Measurements from ENCODE around the gene TAF1C. TPM values are rescaled to one million over a fixed set of nuclear protein-coding genes. Genes with fewer than 3 reads are reported as not detected.

TAF1C gene
- total RNA-seq, 2 donors from 2014 or later = 43.7 to 75.9 TPM

- Histone ChIP-seq H3K27ac (no peak overlapping the region), H3K27me3 (replicated peaks; ENCODE audit: insufficient read depth) (peaks cover 6% of the 10 kb centered on the region), H3K36me3 (no peaks in the 10 kb centered on the region), H3K4me1 (ENCODE audit: control insufficient read depth in 1 of 2, low read depth in 2 of 2) (no peaks in the 10 kb centered on the region), H3K9me3 (no peaks in the 10 kb centered on the region), H3K4me3 (no peak overlapping the region)
- TF ChIP-seq, protein P1, sequence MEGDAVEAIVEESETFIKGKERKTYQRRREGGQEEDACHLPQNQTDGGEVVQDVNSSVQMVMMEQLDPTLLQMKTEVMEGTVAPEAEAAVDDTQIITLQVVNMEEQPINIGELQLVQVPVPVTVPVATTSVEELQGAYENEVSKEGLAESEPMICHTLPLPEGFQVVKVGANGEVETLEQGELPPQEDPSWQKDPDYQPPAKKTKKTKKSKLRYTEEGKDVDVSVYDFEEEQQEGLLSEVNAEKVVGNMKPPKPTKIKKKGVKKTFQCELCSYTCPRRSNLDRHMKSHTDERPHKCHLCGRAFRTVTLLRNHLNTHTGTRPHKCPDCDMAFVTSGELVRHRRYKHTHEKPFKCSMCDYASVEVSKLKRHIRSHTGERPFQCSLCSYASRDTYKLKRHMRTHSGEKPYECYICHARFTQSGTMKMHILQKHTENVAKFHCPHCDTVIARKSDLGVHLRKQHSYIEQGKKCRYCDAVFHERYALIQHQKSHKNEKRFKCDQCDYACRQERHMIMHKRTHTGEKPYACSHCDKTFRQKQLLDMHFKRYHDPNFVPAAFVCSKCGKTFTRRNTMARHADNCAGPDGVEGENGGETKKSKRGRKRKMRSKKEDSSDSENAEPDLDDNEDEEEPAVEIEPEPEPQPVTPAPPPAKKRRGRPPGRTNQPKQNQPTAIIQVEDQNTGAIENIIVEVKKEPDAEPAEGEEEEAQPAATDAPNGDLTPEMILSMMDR (IDR thresholded peaks at IDR 0.05) = no peak
- DNase-seq (ENCODE audit: low spot score) (no peak), ATAC-seq (ENCODE audit: insufficient number of reproducible peaks, low FRiP score, low read depth) (no peak)
Observed at GRCh38 chr16:84155771-84156170, 31.1 kb downstream of the TAF1C start.

GRCh38 chr16:84155226-84155625, 31.6 kb downstream of the TAF1C start:
- H3K4me3 ChIP-seq = no peak overlapping the region
- no peak overlapping the region for H3K27ac ChIP-seq
- ATAC-seq (ENCODE audit: insufficient number of reproducible peaks, low FRiP score, low read depth) = no peak

GRCh38 chr16:84153660-84154214, 33.1 kb downstream of the TAF1C start:
- no peak for ATAC-seq (ENCODE audit: insufficient number of reproducible peaks, low FRiP score, low read depth)
- TF ChIP-seq, protein P1 (IDR thresholded peaks at IDR 0.05) = no peak
- Histone ChIP-seq H3K27ac (no peak overlapping the region), H3K4me3 (no peak overlapping the region), H3K36me3 (no peaks in the 10 kb centered on the region), H3K27me3 (replicated peaks; ENCODE audit: insufficient read depth) (peaks cover 6% of the 10 kb centered on the region), H3K9me3 (no peaks in the 10 kb centered on the region), H3K4me1 (ENCODE audit: control insufficient read depth in 1 of 2, low read depth in 2 of 2) (no peaks in the 10 kb centered on the region)
- no peak for DNase-seq (ENCODE audit: low spot score)

More at GRCh38 chr16:84155226-84155625, 31.6 kb downstream of the TAF1C start:
- no peak for DNase-seq (ENCODE audit: low spot score)
- TF ChIP-seq, protein P1 (IDR thresholded peaks at IDR 0.05) = no peak
- no peaks in the 10 kb centered on the region for H3K9me3 ChIP-seq
- H3K36me3 ChIP-seq = no peaks in the 10 kb centered on the region
- H3K27me3 ChIP-seq (replicated peaks; ENCODE audit: insufficient read depth) = peaks cover 6% of the 10 kb centered on the region
- no peaks in the 10 kb centered on the region for H3K4me1 ChIP-seq (ENCODE audit: control insufficient read depth in 1 of 2, low read depth in 2 of 2)

- TF ChIP-seq, protein P1 (IDR thresholded peaks at IDR 0.05) = no peak
- H3K4me1 ChIP-seq (ENCODE audit: control insufficient read depth in 1 of 2, low read depth in 2 of 2) = no peaks in the 10 kb centered on the region
- H3K36me3 ChIP-seq = no peaks in the 10 kb centered on the region
- no peaks in the 10 kb centered on the region for H3K9me3 ChIP-seq
- H3K4me3 ChIP-seq = no peak overlapping the region
- H3K27me3 ChIP-seq (replicated peaks; ENCODE audit: insufficient read depth) = no peaks in the 10 kb centered on the region
- no peak for ATAC-seq (ENCODE audit: insufficient number of reproducible peaks, low FRiP score, low read depth)
- DNase-seq (ENCODE audit: low spot score) = no peak
- H3K27ac ChIP-seq = no peak overlapping the region
Observed at GRCh38 chr16:84150926-84151325, 35.9 kb downstream of the TAF1C start.

GRCh38 chr16:84144859-84145639, 41.8 kb downstream of the TAF1C start, which contains the start of the genes DNAAF1 and HSDL1:
Gene DNAAF1 (plus strand): TSS chr16:84145308. CDS start chr16:84145441, 133 bp downstream.
Gene HSDL1 (minus strand): TSS chr16:84145177. CDS start chr16:84131321, 13,856 bp downstream.
- peak; percentile 53 for DNase-seq (ENCODE audit: low spot score)
- peak within 1 kb of the TSS; percentile 98 for H3K4me3 ChIP-seq
- no peaks in the 10 kb centered on the region for H3K36me3 ChIP-seq
- ATAC-seq (ENCODE audit: insufficient number of reproducible peaks, low FRiP score, low read depth) = peak; percentile 85
- TF ChIP-seq, protein P1 (IDR thresholded peaks at IDR 0.05) = no peak
- no peaks in the 10 kb centered on the region for H3K9me3 ChIP-seq
- H3K27me3 ChIP-seq (replicated peaks; ENCODE audit: insufficient read depth) = no peaks in the 10 kb centered on the region
- no peak within 1 kb of the TSS for H3K27ac ChIP-seq
- peaks cover 3 to 13% of the 10 kb centered on the region in 2 donors for H3K4me1 ChIP-seq (ENCODE audit: control insufficient read depth in 1 of 2, low read depth in 2 of 2)

Measured in thoracic aorta (tissue), 2 donors.